ENCODE results near the gene NLRP8.

DNA sequence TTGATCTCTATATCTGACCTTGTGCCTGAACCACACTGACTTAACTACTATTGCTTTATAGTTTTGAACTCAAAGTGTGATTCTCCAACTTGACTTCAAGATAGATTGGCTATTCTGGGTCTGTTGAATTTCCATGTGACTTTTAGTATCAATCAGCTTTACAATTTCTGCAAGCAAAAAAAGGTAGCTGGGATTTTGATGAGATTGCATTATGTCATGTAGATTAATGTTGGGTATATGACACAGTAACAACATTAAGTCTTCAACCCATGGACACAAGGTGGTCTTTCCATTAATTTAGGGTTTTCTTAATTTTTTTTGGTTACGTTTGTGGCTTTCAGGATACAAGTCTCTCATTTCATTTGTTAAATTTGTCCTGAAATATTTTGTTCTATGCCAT, 67.1 kb downstream of the NLRP8 start:
- no peak for TF ChIP-seq IKZF2 (IDR thresholded peaks at IDR 0.05)
- TF ChIP-seq ETV6 (conservative IDR thresholded peaks at IDR 0.05 in 1 of 2, IDR thresholded peaks at IDR 0.05 in 1 of 2; ENCODE audit: borderline replicate concordance in 1 of 2, low read depth in 1 of 2): no peak
- TF ChIP-seq ZNF274 (IDR thresholded peaks at IDR 0.05; ENCODE audit: insufficient read depth, insufficient read length): no peak
- TF ChIP-seq, protein P1, sequence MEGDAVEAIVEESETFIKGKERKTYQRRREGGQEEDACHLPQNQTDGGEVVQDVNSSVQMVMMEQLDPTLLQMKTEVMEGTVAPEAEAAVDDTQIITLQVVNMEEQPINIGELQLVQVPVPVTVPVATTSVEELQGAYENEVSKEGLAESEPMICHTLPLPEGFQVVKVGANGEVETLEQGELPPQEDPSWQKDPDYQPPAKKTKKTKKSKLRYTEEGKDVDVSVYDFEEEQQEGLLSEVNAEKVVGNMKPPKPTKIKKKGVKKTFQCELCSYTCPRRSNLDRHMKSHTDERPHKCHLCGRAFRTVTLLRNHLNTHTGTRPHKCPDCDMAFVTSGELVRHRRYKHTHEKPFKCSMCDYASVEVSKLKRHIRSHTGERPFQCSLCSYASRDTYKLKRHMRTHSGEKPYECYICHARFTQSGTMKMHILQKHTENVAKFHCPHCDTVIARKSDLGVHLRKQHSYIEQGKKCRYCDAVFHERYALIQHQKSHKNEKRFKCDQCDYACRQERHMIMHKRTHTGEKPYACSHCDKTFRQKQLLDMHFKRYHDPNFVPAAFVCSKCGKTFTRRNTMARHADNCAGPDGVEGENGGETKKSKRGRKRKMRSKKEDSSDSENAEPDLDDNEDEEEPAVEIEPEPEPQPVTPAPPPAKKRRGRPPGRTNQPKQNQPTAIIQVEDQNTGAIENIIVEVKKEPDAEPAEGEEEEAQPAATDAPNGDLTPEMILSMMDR (IDR thresholded peaks at IDR 0.05 in 2 of 3, conservative IDR thresholded peaks at IDR 0.05 in 1 of 3; ENCODE audit: control insufficient read depth in 2 of 3, extremely low read depth in 1 of 3, insufficient read depth in 1 of 3, low read depth in 3 of 3, low read length in 3 of 3): no peak
- no peak for TF ChIP-seq FOS (IDR thresholded peaks at IDR 0.05; ENCODE audit: borderline replicate concordance, extremely low read depth, insufficient read length)
- TF ChIP-seq RAD21 (IDR thresholded peaks at IDR 0.05; ENCODE audit: insufficient read depth, low read depth, low read length): no peak
- TF ChIP-seq, protein P2, sequence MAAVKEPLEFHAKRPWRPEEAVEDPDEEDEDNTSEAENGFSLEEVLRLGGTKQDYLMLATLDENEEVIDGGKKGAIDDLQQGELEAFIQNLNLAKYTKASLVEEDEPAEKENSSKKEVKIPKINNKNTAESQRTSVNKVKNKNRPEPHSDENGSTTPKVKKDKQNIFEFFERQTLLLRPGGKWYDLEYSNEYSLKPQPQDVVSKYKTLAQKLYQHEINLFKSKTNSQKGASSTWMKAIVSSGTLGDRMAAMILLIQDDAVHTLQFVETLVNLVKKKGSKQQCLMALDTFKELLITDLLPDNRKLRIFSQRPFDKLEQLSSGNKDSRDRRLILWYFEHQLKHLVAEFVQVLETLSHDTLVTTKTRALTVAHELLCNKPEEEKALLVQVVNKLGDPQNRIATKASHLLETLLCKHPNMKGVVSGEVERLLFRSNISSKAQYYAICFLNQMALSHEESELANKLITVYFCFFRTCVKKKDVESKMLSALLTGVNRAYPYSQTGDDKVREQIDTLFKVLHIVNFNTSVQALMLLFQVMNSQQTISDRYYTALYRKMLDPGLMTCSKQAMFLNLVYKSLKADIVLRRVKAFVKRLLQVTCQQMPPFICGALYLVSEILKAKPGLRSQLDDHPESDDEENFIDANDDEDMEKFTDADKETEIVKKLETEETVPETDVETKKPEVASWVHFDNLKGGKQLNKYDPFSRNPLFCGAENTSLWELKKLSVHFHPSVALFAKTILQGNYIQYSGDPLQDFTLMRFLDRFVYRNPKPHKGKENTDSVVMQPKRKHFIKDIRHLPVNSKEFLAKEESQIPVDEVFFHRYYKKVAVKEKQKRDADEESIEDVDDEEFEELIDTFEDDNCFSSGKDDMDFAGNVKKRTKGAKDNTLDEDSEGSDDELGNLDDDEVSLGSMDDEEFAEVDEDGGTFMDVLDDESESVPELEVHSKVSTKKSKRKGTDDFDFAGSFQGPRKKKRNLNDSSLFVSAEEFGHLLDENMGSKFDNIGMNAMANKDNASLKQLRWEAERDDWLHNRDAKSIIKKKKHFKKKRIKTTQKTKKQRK (IDR thresholded peaks at IDR 0.05; ENCODE audit: low read depth, low read length): no peak
- TF ChIP-seq CBFB (IDR thresholded peaks at IDR 0.05; ENCODE audit: low read depth): no peak
- TF ChIP-seq RB1 (IDR thresholded peaks at IDR 0.05; ENCODE audit: borderline replicate concordance): no peak
- TF ChIP-seq SREBF2 (IDR thresholded peaks at IDR 0.05; ENCODE audit: low read length): no peak
- TF ChIP-seq TAF1 (IDR thresholded peaks at IDR 0.05; ENCODE audit: borderline replicate concordance, low read depth, low read length): no peak
- no peak for TF ChIP-seq ZSCAN29 (IDR thresholded peaks at IDR 0.05)
- TF ChIP-seq ZNF384 (IDR thresholded peaks at IDR 0.05; ENCODE audit: borderline replicate concordance, low read depth, low read length): no peak
- no peak for TF ChIP-seq ASH2L (IDR thresholded peaks at IDR 0.05; ENCODE audit: borderline replicate concordance, low read depth)
